A549 (cell line): Measurements from ENCODE around the gene SLCO4A1. TPM values are rescaled to one million over a fixed set of nuclear protein-coding genes. Genes with fewer than 3 reads are reported as not detected.

Experiments used
- ATAC-seq, 2 experiments: fragments of 200-7000 bp in 1 of 2; fragments of >200 bp in 1 of 2; cut with Nextera tagmentation in 1 of 2; cut with Tn5 transposase in 1 of 2; 3 replicates each; pipeline versions ENCODE4 v1.8.0 to v1.9.1; 2018 to 2020; ENCODE audit warnings: mild to moderate bottlenecking in 1 of 2, moderate library complexity in 1 of 2
- CTCF ChIA-PET: fragments of 300-600 bp; sonication (Branson Sonifier 250); formaldehyde crosslinking; extraction: SDS; loops from one replicate; lab custom pipeline; 2021; ENCODE audit warnings: antibody characterized with exemption, inconsistent platforms; lab: Yijun Ruan, JAX
- POLR2A ChIA-PET: fragments of 350-600 bp; formaldehyde crosslinking; extraction: SDS; loops from one replicate; lab custom pipeline; 2021; ENCODE audit warnings: antibody characterized with exemption, inconsistent platforms; lab: Yijun Ruan, JAX
- DNase-seq, 2 experiments: peaks; one replicate each; pipeline versions ENCODE4 v3.0.0 to v3.0.0-alpha.2; 2011 to 2016; ENCODE audit warnings: low read depth in 1 of 2, low spot score in 1 of 2
- FAIRE-seq: peaks from 2 replicates; lab custom pipeline; 2011; peaks lifted over from hg19 to GRCh38; lab: Jason Lieb, UNC
- H3K27ac ChIP-seq, 2 experiments: fragments of >200 bp; sonication (Bioruptor Twin); formaldehyde crosslinking; 3 replicates each; pipeline ENCODE4 v1.5.1; 2016 to 2017
- H3K4me1 ChIP-seq: fragments of >200 bp; sonication (Bioruptor Twin); formaldehyde crosslinking; 3 replicates; pipeline ENCODE4 v1.6.1; 2016
- H3K4me2 ChIP-seq: fragments of >200 bp; sonication (Bioruptor Twin); formaldehyde crosslinking; 3 replicates; pipeline ENCODE4 v1.6.1; 2016
- H3K4me3 ChIP-seq: fragments of >200 bp; sonication (Bioruptor Twin); formaldehyde crosslinking; 3 replicates; pipeline ENCODE4 v1.5.1; 2016
- H3K9me3 ChIP-seq: fragments of >200 bp; sonication (Bioruptor Twin); formaldehyde crosslinking; 3 replicates; pipeline ENCODE4 v1.6.1; 2016
- ELK1 ChIP-seq: fragments of 150-350 bp; IDR thresholded peaks from 2 replicates; pipeline ENCODE4 v1.6.1; 2014; ENCODE audit warnings: low read depth, mild to moderate bottlenecking, low read length
- FOXS1 ChIP-seq: fragments of 250-450 bp; sonication (Bioruptor Pico); IDR thresholded peaks from 2 replicates; pipeline ENCODE4 v1.5.0; 2020; ENCODE audit warnings: mild to moderate bottlenecking, moderate library complexity
- HDAC2 ChIP-seq: fragments of 200-600 bp; sonication (generic); IDR thresholded peaks from 2 replicates; pipeline ENCODE4 v1.6.1; 2016
- HES2 ChIP-seq: fragments of >200 bp; sonication (Bioruptor Twin); formaldehyde crosslinking; IDR thresholded peaks from 2 replicates; pipeline ENCODE4 v1.6.1; 2016
- JUNB ChIP-seq: fragments of >200 bp; sonication (Bioruptor Twin); formaldehyde crosslinking; IDR thresholded peaks from 2 replicates; pipeline ENCODE4 v1.6.1; 2016
- MAX ChIP-seq: IDR thresholded peaks from 2 replicates; pipeline ENCODE4 v1.6.1; 2012
- MAZ ChIP-seq: fragments of 150-350 bp; IDR thresholded peaks from 2 replicates; pipeline ENCODE4 v1.6.1; 2014; ENCODE audit warnings: antibody characterized with exemption, low read depth, low read length, borderline replicate concordance
- PHF8 ChIP-seq: fragments of 200-600 bp; sonication (generic); IDR thresholded peaks from 2 replicates; pipeline ENCODE4 v1.6.1; 2016; ENCODE audit warnings: low read depth, mild to moderate bottlenecking, antibody characterized with exemption, moderate library complexity, borderline replicate concordance
- RCOR1 ChIP-seq: fragments of 150-350 bp; IDR thresholded peaks from 2 replicates; pipeline ENCODE4 v1.6.1; 2014; ENCODE audit warnings: antibody characterized with exemption, low read length, low read depth
- SMC3 ChIP-seq: fragments of >200 bp; sonication (Bioruptor Twin); formaldehyde crosslinking; IDR thresholded peaks from 3 replicates; pipeline ENCODE4 v1.6.1; 2018; ENCODE audit warnings: inconsistent platforms
- SREBF2 ChIP-seq: fragments of 450-650 bp; IDR thresholded peaks from 2 replicates; pipeline ENCODE4 v1.6.1; 2014; ENCODE audit warnings: mild to moderate bottlenecking, moderate library complexity
- ZFP36 ChIP-seq: fragments of 450-650 bp; IDR thresholded peaks from 2 replicates; pipeline ENCODE4 v1.6.1; 2014; ENCODE audit warnings: borderline replicate concordance; ENCODE audit not compliant: partially characterized antibody
- ZSCAN20 ChIP-seq: fragments of 250-450 bp; sonication (Bioruptor Pico); IDR thresholded peaks from 2 replicates; pipeline ENCODE4 v1.8.0; 2022; ENCODE audit warnings: mild to moderate bottlenecking, moderate library complexity
- WGBS: methylation state at CpG from one replicate; pipeline ENCODE4 v1.1.6; 2017; ENCODE audit errors: missing lambda C conversion rate; 5-methylcytosine and 5-hydroxymethylcytosine counted together
- polyA plus RNA-seq, 4 experiments: library from polyadenylated mRNA; depleted of rRNA in 3 of 4; stranded (reverse); fragments of >200 nt; fragmentation: RNase III in 1 of 4; extraction: RNeasy Plus Mini Kit Qiagen cat#74134 plus additional on column Dnase treatment in 1 of 4; gene quantifications; 2 replicates in 3 of 4; 3 replicates in 1 of 4; pipeline ENCODE4 v1.2.3, GENCODE V29; 2011 to 2017

The SLCO4A1 gene
- polyA plus RNA-seq, 2 of the 4 experiments (the other 2 are of a cell fraction), result 1.3 to 11.2 TPM

- WGBS, result 79% methylated on average over 4 of the region's 11 CpGs
- no peak for FAIRE-seq
- TF ChIP-seq SREBF2, result no peak
- no peak for TF ChIP-seq ZFP36
- no peak for TF ChIP-seq ELK1
- TF ChIP-seq PHF8, result no peak
- no peak for TF ChIP-seq HES2
- 0 out of 6 replicates have a peak overlapping the region, but pooled peaks of 1 of the 2 experiments have one; percentile 2 for H3K27ac ChIP-seq
- ChIA-PET CTCF (interaction anchor here (1.2 to 15.7 kb wide), 2 partner anchors 128 to 147 kb away, joined by 3 to 311 read pairs; no protein-coding TSS in a partner anchor), POLR2A (no interaction called here)
- no peak for ATAC-seq
- no peak for DNase-seq
- 0 out of 3 replicates have a peak, but pooled peaks cover 5% of the 10 kb centered on the region for H3K4me1 ChIP-seq
- H3K9me3 ChIP-seq, result no peaks in the 10 kb centered on the region
- no peak overlapping the region for H3K4me2 ChIP-seq
- no peak overlapping the region for H3K4me3 ChIP-seq
Observed at GRCh38 chr20:62661647-62662046, 19.3 kb downstream of the SLCO4A1 start.

- DNase-seq (no peak), ATAC-seq (0 out of 6 replicates have a peak, but pooled peaks of 1 of the 2 experiments have one; percentile 23), FAIRE-seq (no peak)
- WGBS, result 20% methylated on average over 4 of the region's 6 CpGs
- H3K27ac ChIP-seq, result peak overlapping the region in 1 of 2 experiments; percentile 24; a peak in 1 of 6 replicates
- CTCF ChIA-PET, result interaction anchor here (1.2 to 15.7 kb wide), 2 partner anchors 127 to 146 kb away, joined by 3 to 311 read pairs; no protein-coding TSS in a partner anchor
- H3K4me1 ChIP-seq, result 0 out of 3 replicates have a peak, but pooled peaks cover 5% of the 10 kb centered on the region
- H3K4me2 ChIP-seq, result 0 out of 3 replicates have a peak overlapping the region, but pooled peaks have one; percentile 28
- H3K9me3 ChIP-seq, result no peaks in the 10 kb centered on the region
- TF ChIP-seq MAZ (no peak), HDAC2 (no peak)
- POLR2A ChIA-PET, result no interaction called here
- no peak overlapping the region for H3K4me3 ChIP-seq
Observed at GRCh38 chr20:62662422-62662821, 20.1 kb downstream of the SLCO4A1 start.

- CTCF ChIA-PET, result interaction anchor here (0.8 to 15.7 kb wide), 4 partner anchors 40 to 145 kb away, joined by 3 to 311 read pairs (median 4); no protein-coding TSS in a partner anchor
- H3K9me3 ChIP-seq, result no peaks in the 10 kb centered on the region
- DNase-seq (no peak), ATAC-seq (no peak)
- H3K4me3 ChIP-seq, result no peak overlapping the region
- POLR2A ChIA-PET, result interaction anchor here (1.4 kb wide), 1 partner anchor 131 kb away, joined by 3 read pairs; no protein-coding TSS in a partner anchor
- H3K27ac ChIP-seq, result no peak overlapping the region
- H3K4me1 ChIP-seq, result 0 out of 3 replicates have a peak, but pooled peaks cover 5% of the 10 kb centered on the region
- TF ChIP-seq ZSCAN20, result no peak
- TF ChIP-seq JUNB, result no peak
- TF ChIP-seq RCOR1, result no peak
- no peak for TF ChIP-seq FOXS1 (CRISPR knock-in tag)
- no peak for TF ChIP-seq MAX
- TF ChIP-seq, all 56 proteins: peak for 0
- no peak for FAIRE-seq
- WGBS, result 85% methylated on average over 24 of the region's 24 CpGs
- H3K4me2 ChIP-seq, result no peak overlapping the region
Observed at GRCh38 chr20:62663145-62664018, 21.1 kb downstream of the SLCO4A1 start.

- Histone ChIP-seq H3K4me2 (no peak overlapping the region), H3K9me3 (no peaks in the 10 kb centered on the region), H3K4me1 (0 out of 3 replicates have a peak, but pooled peaks cover 5% of the 10 kb centered on the region), H3K27ac (no peak overlapping the region)
- FAIRE-seq (no peak), ATAC-seq (no peak), DNase-seq (no peak)
- ChIA-PET POLR2A (interaction anchor here (1.4 kb wide), 1 partner anchor 130 kb away, joined by 3 read pairs; no protein-coding TSS in a partner anchor), CTCF (interaction anchor here (0.6 to 15.7 kb wide), 8 partner anchors 9 to 144 kb away, joined by 3 to 311 read pairs (median 4); no protein-coding TSS in a partner anchor)
- no peak for TF ChIP-seq SMC3
- TF ChIP-seq, all 56 proteins: peak for 0
- H3K4me3 ChIP-seq, result no peak overlapping the region
- 82% methylated on average over 15 of the region's 18 CpGs for WGBS
Observed at GRCh38 chr20:62664019-62664971, 22.0 kb downstream of the SLCO4A1 start.
